Testis (tissue), 3 donors: ENCODE measurements around the gene ADIRF. TPM values are rescaled to one million over a fixed set of nuclear protein-coding genes. Genes with fewer than 3 reads are reported as not detected.
"Not testable (repeated sequence)": the region's sequence is repeated elsewhere in the genome, so short reads cannot be mapped to it uniquely, and the experiment has no call there.

Source experiments
- DNase-seq: peaks from one replicate; pipeline ENCODE4 v3.0.0-alpha.2; 2019
- H3K27ac ChIP-seq, 2 donors: fragments of 200-600 bp; sonication (generic); one replicate each; pipeline ENCODE4 v1.5.1; 2019
- H3K27me3 ChIP-seq: fragments of 200-600 bp; sonication (generic); one replicate; pipeline ENCODE4 v1.5.1; 2019
- H3K36me3 ChIP-seq: fragments of 200-600 bp; sonication (generic); one replicate; pipeline ENCODE4 v1.5.1; 2017; ENCODE audit warnings: low read depth; ENCODE audit errors: missing control alignments
- H3K4me1 ChIP-seq: fragments of 200-600 bp; sonication (generic); one replicate; pipeline ENCODE4 v1.5.1; 2019
- H3K4me3 ChIP-seq, 2 donors: fragments of 200-600 bp; sonication (generic); one replicate each; pipeline ENCODE4 v1.5.1; 2017 to 2019
- H3K9me3 ChIP-seq: fragments of 200-600 bp; sonication (generic); one replicate; pipeline ENCODE4 v1.5.1; 2017
- POLR2A ChIP-seq: fragments of 450-650 bp; IDR thresholded peaks from one replicate; pipeline ENCODE4 v1.6.1; 2017; ENCODE audit warnings: antibody characterized with exemption, mild to moderate bottlenecking, moderate library complexity
- WGBS, 2 donors: methylation state at CpG; one replicate each; pipeline ENCODE4 v1.1.5; 2018; 5-methylcytosine and 5-hydroxymethylcytosine counted together
- intact Hi-C: fragments of 100-400 bp; cut with DNase I; formaldehyde crosslinking; loops from one replicate; pipeline ENCODE4 v1.15.1; 2023; ENCODE audit warnings: low total_unique reads
- polyA plus RNA-seq: library from polyadenylated mRNA; stranded (reverse); fragments of 350-450 nt; fragmentation: Illumina TruSeq; extraction: RNeasy Lipid Tissue Mini Kit (QIAGEN cat#74804); gene quantifications from one replicate; pipeline ENCODE4 v1.2.3, GENCODE V29; 2014; ENCODE audit warnings: low read depth, low replicate concordance; ENCODE audit not compliant: insufficient read depth
- total RNA-seq, 2 donors: library from RNA; depleted of rRNA; stranded (reverse); fragments of >200 nt; gene quantifications; one replicate each; pipeline ENCODE4 v1.2.3, GENCODE V29; 2016
- TF ChIP-seq, protein P1 (sequence below), 3 experiments: fragments of 450-650 bp in 2 of 3; fragments of 200-600 bp in 1 of 3; sonication (generic) in 1 of 3; IDR thresholded peaks; one replicate each; pipeline ENCODE4 v1.5.1; 2016 to 2019; ENCODE audit warnings: antibody characterized with exemption in 3 of 3, mild to moderate bottlenecking in 2 of 3, moderate library complexity in 1 of 3

Gene ADIRF
- total and polyA plus RNA-seq, 3 donors from 2014 or later: 21.4 to 85.6 (median 35.0) TPM

DNA sequence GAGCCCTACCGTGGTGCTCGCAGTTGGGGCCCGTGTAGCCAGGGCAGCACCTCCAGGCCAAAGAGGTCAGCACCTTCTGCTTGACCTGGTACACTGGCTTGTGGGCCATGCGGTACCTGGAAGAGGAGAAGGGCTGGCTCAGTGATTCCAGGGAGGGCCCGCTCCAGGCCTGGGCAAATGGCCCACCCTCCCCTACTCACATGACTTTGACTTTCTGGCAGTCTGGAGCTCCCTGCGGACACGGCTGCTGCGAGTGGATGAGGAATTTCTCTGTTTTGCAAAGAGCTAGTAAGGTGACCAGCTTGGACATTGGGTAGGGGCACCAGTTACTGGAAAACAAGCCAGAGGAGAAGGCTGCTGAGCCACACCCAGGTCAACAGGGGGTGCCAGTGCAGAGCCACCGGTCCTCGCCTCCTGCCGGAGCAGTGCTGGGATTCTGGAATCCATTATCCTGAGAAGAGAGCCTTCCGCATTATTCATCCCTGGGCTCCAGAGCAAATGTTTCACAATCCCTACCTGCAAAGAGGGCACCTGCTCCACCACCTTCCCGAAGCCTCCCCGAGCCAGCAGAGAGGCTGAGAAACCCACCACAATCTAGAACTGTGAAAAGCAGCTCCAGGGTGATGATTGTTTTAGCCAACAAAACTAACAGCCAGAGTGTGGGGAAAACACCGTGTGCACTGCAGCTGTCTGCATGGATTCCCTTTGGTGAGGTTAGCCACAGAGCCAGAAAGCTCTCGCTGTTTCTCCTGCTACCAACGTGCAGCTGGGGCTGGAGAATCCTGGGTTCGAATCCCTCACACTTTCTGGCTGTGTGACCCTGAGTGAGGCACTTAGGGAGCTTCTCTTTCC is 22.7 kb upstream of the ADIRF start:
- no peaks in the 10 kb centered on the region for H3K9me3 ChIP-seq
- H3K4me3 ChIP-seq: no peak overlapping the region
- no peaks in the 10 kb centered on the region for H3K36me3 ChIP-seq
- TF ChIP-seq POLR2A: no peak
- TF ChIP-seq, protein P1, sequence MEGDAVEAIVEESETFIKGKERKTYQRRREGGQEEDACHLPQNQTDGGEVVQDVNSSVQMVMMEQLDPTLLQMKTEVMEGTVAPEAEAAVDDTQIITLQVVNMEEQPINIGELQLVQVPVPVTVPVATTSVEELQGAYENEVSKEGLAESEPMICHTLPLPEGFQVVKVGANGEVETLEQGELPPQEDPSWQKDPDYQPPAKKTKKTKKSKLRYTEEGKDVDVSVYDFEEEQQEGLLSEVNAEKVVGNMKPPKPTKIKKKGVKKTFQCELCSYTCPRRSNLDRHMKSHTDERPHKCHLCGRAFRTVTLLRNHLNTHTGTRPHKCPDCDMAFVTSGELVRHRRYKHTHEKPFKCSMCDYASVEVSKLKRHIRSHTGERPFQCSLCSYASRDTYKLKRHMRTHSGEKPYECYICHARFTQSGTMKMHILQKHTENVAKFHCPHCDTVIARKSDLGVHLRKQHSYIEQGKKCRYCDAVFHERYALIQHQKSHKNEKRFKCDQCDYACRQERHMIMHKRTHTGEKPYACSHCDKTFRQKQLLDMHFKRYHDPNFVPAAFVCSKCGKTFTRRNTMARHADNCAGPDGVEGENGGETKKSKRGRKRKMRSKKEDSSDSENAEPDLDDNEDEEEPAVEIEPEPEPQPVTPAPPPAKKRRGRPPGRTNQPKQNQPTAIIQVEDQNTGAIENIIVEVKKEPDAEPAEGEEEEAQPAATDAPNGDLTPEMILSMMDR (IDR thresholded peaks at IDR 0.05): no peak
- no peak overlapping the region for H3K27ac ChIP-seq
- peak; percentile 71 for DNase-seq
- intact Hi-C loops: no loop called here
- H3K4me1 ChIP-seq: peaks cover 22% of the 10 kb centered on the region
- H3K27me3 ChIP-seq: no peaks in the 10 kb centered on the region
- WGBS, 2 donors: 51 to 55% methylated on average over 15 to 18 of the region's 18 CpGs

DNA sequence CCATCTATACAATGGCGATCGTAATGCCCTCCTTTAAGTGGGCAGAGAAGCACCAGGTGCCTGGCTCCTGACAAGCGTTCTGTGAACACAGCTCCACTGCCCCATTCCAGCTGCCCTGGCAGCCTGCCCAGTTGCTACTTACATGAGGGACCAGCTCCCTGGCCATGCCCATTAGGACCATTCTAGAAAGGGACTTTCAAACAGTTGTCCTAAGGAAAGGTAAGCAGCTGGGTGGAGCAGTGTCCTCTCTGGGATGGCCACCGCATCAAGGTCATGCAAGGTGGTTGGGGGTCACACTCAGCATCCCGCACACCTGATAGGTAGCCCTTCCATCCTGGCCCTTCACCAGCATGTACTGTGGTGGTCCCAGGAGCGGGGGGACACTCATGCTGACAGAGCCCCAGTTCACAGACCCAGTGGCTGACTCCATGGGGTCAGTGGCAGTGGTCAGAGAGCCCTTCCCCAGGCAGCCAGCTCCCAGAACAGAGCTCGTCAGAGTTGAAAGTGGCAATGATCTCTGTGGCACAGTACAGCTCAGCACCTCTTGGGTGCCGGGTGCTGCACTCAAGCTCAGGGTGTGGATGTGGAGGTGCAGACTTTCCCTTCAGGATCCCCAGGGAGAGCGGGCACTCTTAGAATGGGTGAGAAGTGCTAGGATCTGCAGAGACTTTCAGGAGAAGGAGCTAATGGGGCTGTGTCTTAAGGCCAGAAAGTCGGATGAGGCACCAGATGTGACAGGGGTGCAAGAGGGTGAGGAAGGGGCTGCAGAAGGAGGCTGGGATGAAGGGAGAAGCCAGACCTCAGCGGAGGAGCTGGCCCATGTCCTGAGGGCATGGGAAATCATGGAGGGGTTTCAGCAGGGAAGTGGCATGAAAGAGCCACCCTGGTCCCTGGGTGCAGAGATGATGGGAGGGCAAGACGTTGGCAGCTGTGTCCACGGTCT is 21.8 kb upstream of the ADIRF start:
- H3K4me1 ChIP-seq: peaks cover 22% of the 10 kb centered on the region
- no peak for TF ChIP-seq POLR2A
- TF ChIP-seq, protein P1 (IDR thresholded peaks at IDR 0.05): no peak
- 74 to 85% methylated on average over 8 to 12 of the region's 13 CpGs for WGBS, 2 donors
- no peak overlapping the region for H3K4me3 ChIP-seq
- no peaks in the 10 kb centered on the region for H3K27me3 ChIP-seq
- intact Hi-C loops: no loop called here
- H3K9me3 ChIP-seq: no peaks in the 10 kb centered on the region
- DNase-seq: no peak
- no peak overlapping the region for H3K27ac ChIP-seq
- no peaks in the 10 kb centered on the region for H3K36me3 ChIP-seq

DNA sequence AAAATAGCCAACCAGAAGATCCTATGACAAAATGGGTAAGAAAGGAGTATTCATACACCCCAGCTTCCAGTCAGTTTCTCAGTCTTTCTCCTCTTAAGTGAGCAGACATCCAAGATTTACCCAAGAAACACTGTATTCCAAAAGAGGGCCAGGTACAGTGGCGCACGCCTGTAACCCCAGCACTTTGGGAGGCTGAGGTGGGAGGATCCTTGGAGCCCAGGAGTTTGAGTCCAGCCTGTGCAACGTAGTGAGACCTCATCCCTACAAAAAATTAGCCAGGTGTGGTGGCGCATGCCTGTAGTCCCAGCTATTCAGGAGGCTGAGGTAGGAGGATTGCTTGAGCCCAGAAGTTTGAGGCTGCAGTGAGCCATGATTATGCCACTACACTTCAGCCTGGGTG is 20.5 kb upstream of the ADIRF start:
- WGBS, 2 donors: 88 to 94% methylated on average over 4 of the region's 4 CpGs
- H3K4me3 ChIP-seq, H3K36me3 ChIP-seq, H3K27ac ChIP-seq, H3K9me3 ChIP-seq, intact Hi-C loops, H3K27me3 ChIP-seq: not testable (repeated sequence)
- peaks cover 22% of the 10 kb centered on the region for H3K4me1 ChIP-seq
- DNase-seq: peak; percentile 4

DNA sequence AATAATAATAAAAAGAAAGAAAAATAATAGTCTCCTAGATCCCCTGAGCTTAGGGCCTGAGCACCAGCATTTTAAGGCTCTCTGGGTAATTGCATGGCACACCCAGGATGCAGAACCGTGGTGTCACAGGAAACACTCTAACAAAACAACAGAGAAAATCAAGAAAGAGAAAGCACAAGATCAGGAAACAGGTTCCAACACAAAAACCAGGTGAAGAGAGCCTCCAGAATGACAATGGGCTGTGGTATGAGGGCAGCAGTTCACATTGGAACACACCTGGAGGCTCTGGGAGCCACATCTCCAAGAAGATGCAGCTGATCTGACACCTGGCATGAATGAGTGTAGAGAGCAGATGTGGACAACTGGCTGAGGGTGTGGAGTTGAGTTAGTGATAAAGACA is 17.9 kb upstream of the ADIRF start:
- no peak overlapping the region for H3K27ac ChIP-seq
- no peaks in the 10 kb centered on the region for H3K27me3 ChIP-seq
- peaks cover 31% of the 10 kb centered on the region for H3K4me1 ChIP-seq
- no peak overlapping the region for H3K4me3 ChIP-seq
- intact Hi-C loops: no loop called here
- no peaks in the 10 kb centered on the region for H3K9me3 ChIP-seq
- TF ChIP-seq, protein P1 (IDR thresholded peaks at IDR 0.05): no peak
- no peak for TF ChIP-seq POLR2A
- 60 to 74% methylated on average over 1 of the region's 1 CpG for WGBS, 2 donors
- H3K36me3 ChIP-seq: no peaks in the 10 kb centered on the region
- DNase-seq: peak; percentile 10

DNA sequence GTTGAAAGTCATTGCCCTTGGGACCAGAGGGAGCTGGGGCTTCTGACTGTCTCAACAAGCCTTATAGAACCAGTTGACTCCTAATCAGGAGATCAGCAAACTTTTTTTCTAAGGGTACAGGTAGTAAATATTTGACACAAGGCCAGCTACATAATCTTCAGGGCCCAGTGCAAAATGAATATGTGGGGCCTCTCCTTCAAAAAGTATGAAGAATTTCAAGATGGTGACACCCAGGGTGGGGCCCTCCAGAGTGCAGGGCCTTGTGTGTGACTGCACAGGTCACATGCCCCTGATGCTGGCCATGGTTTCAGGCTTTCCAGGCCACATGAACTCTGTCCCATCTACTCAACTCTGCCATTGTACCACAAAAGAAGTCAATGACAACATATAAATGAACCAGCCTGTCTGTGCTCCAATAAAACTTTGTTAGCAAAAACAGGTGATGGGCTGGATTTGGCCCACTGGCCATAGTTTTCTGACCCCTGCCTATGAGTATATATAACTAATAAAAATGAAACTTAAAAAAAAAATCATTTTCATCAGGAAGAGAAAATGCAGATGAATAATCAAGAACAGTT is 17.0 kb upstream of the ADIRF start:
- no peaks in the 10 kb centered on the region for H3K36me3 ChIP-seq
- no peak for TF ChIP-seq POLR2A
- TF ChIP-seq, protein P1 (IDR thresholded peaks at IDR 0.05): no peak
- peaks cover 28% of the 10 kb centered on the region for H3K4me1 ChIP-seq
- no peaks in the 10 kb centered on the region for H3K9me3 ChIP-seq
- intact Hi-C loops: no loop called here
- DNase-seq: peak; percentile 0
- no peak overlapping the region for H3K4me3 ChIP-seq
- H3K27me3 ChIP-seq: no peaks in the 10 kb centered on the region
- no peak overlapping the region for H3K27ac ChIP-seq
